Tibial nerve (tissue), 4 donors: Measurements from ENCODE around the gene GLG1. TPM values are rescaled to one million over a fixed set of nuclear protein-coding genes. Genes with fewer than 3 reads are reported as not detected.

ENCODE experiments used
- DNase-seq, 2 donors: peaks; one replicate each; pipeline ENCODE4 v3.0.0-alpha.2; 2019; ENCODE audit warnings: low spot score in 2 of 2
- H3K27ac ChIP-seq, 4 donors: fragments of 200-600 bp; sonication (generic) in 3 of 4; one replicate each; pipeline ENCODE4 v1.5.1; 2017 to 2019; ENCODE audit warnings: mild to moderate bottlenecking in 1 of 4
- H3K27me3 ChIP-seq, 2 donors: fragments of 200-600 bp; sonication (generic) in 1 of 2; one replicate each; pipeline versions ENCODE4 v1.5.1 to v1.6.0; 2017 to 2019
- H3K36me3 ChIP-seq, 3 donors: fragments of 200-600 bp; sonication (generic); one replicate each; pipeline ENCODE4 v1.5.1; 2018 to 2019
- H3K4me1 ChIP-seq, 4 donors: fragments of 200-600 bp; sonication (generic) in 3 of 4; one replicate each; pipeline ENCODE4 v1.5.1; 2017 to 2019
- H3K4me3 ChIP-seq, 4 donors: fragments of 200-600 bp; sonication (generic) in 3 of 4; one replicate each; pipeline ENCODE4 v1.5.1; 2017 to 2019; ENCODE audit warnings: mild to moderate bottlenecking in 1 of 4, moderate library complexity in 1 of 4
- H3K9me3 ChIP-seq, 4 donors: fragments of 200-600 bp; sonication (generic) in 3 of 4; one replicate each; pipeline ENCODE4 v1.5.1; 2017 to 2019
- CTCF ChIP-seq, 5 experiments: fragments of 200-600 bp in 3 of 5; fragments of 450-650 bp in 2 of 5; sonication (generic) in 3 of 5; IDR thresholded peaks; one replicate each; pipeline ENCODE4 v1.5.1; 2016 to 2019; ENCODE audit warnings: antibody characterized with exemption in 5 of 5, mild to moderate bottlenecking in 3 of 5, moderate library complexity in 2 of 5
- EP300 ChIP-seq, 2 donors: sonication (generic); formaldehyde crosslinking; IDR thresholded peaks; one replicate each; pipeline ENCODE4 v1.6.1; 2017; ENCODE audit warnings: antibody characterized with exemption in 2 of 2, mild to moderate bottlenecking in 1 of 2
- POLR2A ChIP-seq, 2 donors: fragments of 450-650 bp; IDR thresholded peaks; one replicate each; pipeline ENCODE4 v1.6.1; 2017; ENCODE audit warnings: antibody characterized with exemption in 2 of 2, mild to moderate bottlenecking in 2 of 2, moderate library complexity in 2 of 2
- WGBS, 2 donors: methylation state at CpG; one replicate each; pipeline ENCODE4 v1.1.5; 2018; 5-methylcytosine and 5-hydroxymethylcytosine counted together
- total RNA-seq, 4 donors: library from RNA; depleted of rRNA; stranded (reverse); fragments of >200 nt; gene quantifications; one replicate each; pipeline ENCODE4 v1.1.0, GENCODE V29; 2016

The GLG1 gene
- total RNA-seq, 4 donors from 2014 or later, result 161 to 176 (median 170) TPM

GRCh38 chr16:74582970-74583369 lies 23.9 kb downstream of the GLG1 start:
- DNase-seq, result no peak
- Histone ChIP-seq H3K4me3 (no peak overlapping the region), H3K9me3 (no peaks in the 10 kb centered on the region), H3K27me3 (no peaks in the 10 kb centered on the region), H3K4me1 (peaks cover 0 to 31% (median 2%) of the 10 kb centered on the region in 4 donors), H3K36me3 (no peaks in the 10 kb centered on the region), H3K27ac (no peak overlapping the region)
- 80 to 89% methylated on average over 1 of the region's 1 CpG for WGBS, 2 donors
- TF ChIP-seq CTCF (IDR thresholded peaks at IDR 0.05) (no peak), POLR2A (IDR thresholded peaks at IDR 0.05) (no peak), EP300 (IDR thresholded peaks at IDR 0.05) (no peak)

- WGBS, 2 donors, result 64 to 70% methylated on average over 3 of the region's 3 CpGs
- Histone ChIP-seq H3K27ac (no peak overlapping the region), H3K4me3 (no peak overlapping the region), H3K9me3 (no peaks in the 10 kb centered on the region), H3K36me3 (no peaks in the 10 kb centered on the region), H3K27me3 (no peaks in the 10 kb centered on the region), H3K4me1 (peaks cover 0 to 36% (median 6%) of the 10 kb centered on the region in 4 donors)
- DNase-seq, result no peak
- TF ChIP-seq CTCF (IDR thresholded peaks at IDR 0.05) (no peak), POLR2A (IDR thresholded peaks at IDR 0.05) (no peak), EP300 (IDR thresholded peaks at IDR 0.05) (no peak)
These were observed 26.1 kb downstream of the GLG1 start for GRCh38 chr16:74580833-74581232.

DNA sequence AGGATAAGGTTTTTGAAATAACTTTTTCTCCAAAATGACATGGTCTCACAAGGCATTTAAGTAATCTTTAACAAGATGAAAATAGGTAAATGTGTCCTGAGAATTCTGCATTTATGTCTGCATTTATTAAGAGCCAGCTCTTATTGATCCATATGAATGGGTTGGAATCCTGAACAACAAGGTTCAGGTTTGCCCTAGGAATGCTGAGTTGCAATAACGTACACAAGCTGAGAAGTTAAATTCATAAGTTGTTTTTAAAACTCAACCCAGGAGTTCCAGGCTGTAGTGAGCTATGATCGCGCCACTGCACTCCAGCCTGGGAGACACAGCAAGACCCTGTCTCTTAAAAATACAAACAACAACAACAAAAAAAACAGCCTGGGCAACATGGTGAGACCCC lies 28.1 kb downstream of the GLG1 start:
- DNase-seq, result no peak
- 93 to 95% methylated on average over 3 of the region's 3 CpGs for WGBS, 2 donors
- Histone ChIP-seq H3K27ac (no peak overlapping the region), H3K27me3 (no peaks in the 10 kb centered on the region), H3K36me3 (no peaks in the 10 kb centered on the region), H3K9me3 (no peaks in the 10 kb centered on the region), H3K4me3 (no peak overlapping the region), H3K4me1 (peaks cover 0 to 44% (median 6%) of the 10 kb centered on the region in 4 donors)
- TF ChIP-seq EP300 (IDR thresholded peaks at IDR 0.05) (no peak), CTCF (IDR thresholded peaks at IDR 0.05) (no peak), POLR2A (IDR thresholded peaks at IDR 0.05) (no peak)

DNA sequence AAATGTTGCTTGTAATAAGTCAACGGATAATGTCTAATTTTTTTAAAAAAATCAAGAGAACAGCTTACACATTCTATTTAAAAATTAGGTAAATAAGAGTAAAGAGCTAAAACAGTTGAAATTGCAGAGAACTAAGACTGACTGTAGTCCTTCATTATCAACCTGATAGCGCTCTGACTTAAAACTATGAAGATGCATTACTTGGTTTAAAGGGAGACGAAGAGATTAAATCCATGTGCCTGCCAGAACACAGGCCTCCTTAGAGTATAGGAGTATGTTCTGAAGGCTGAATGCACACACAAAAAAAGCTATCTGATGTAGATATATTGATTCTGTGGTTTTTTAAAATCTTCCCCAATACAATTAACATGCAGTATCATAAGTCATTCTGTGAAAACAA lies 28.5 kb downstream of the GLG1 start:
- peaks cover 0 to 43% (median 6%) of the 10 kb centered on the region in 4 donors for H3K4me1 ChIP-seq
- TF ChIP-seq POLR2A (IDR thresholded peaks at IDR 0.05) (no peak), EP300 (IDR thresholded peaks at IDR 0.05) (no peak)
- H3K9me3 ChIP-seq, result no peaks in the 10 kb centered on the region
- H3K4me3 ChIP-seq, result no peak overlapping the region
- no peaks in the 10 kb centered on the region for H3K27me3 ChIP-seq
- no peak for DNase-seq
- no peaks in the 10 kb centered on the region for H3K36me3 ChIP-seq
- no peak overlapping the region for H3K27ac ChIP-seq
- 87 to 90% methylated on average over 3 of the region's 3 CpGs for WGBS, 2 donors

- peaks cover 0 to 38% (median 6%) of the 10 kb centered on the region in 4 donors for H3K4me1 ChIP-seq
- no peak overlapping the region for H3K27ac ChIP-seq
- TF ChIP-seq POLR2A (IDR thresholded peaks at IDR 0.05) (no peak), EP300 (IDR thresholded peaks at IDR 0.05) (no peak), CTCF (IDR thresholded peaks at IDR 0.05) (no peak)
- no peaks in the 10 kb centered on the region for H3K27me3 ChIP-seq
- 43% methylated on average over 2 of the region's 2 CpGs for WGBS, 2 donors
- no peak for DNase-seq
- H3K4me3 ChIP-seq, result no peak overlapping the region
- H3K9me3 ChIP-seq, result no peaks in the 10 kb centered on the region
- no peaks in the 10 kb centered on the region for H3K36me3 ChIP-seq
These were observed 29.0 kb downstream of the GLG1 start for GRCh38 chr16:74577882-74578366.
